Suppressor macrophage treated with lipopolysaccharide for 4 hours (primary cell): ENCODE data around the gene RIMS3.

ENCODE experiments used
- DNase-seq: peaks from one replicate; pipeline ENCODE4 v3.0.0-alpha.2; 2020

RIMS3 gene

DNA sequence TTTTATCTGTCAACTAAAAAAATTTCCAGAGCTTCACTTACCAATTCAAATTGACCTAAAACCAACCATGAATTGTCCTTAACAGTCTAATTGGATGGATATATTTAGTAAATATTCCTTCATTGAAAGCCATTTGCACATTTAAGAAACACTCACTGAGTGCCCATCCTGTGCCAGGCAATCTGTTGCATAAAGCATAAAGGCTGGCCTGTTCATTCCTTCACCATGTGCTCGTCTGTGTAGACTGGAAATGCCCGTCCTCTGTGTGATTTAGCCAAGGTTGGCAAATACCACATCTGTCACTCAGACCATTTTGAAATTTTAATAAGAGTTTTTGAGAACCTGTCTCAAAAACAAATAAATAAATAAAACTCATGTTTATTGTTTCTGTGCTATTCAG, 76.9 kb downstream of the RIMS3 start:
- DNase-seq: no peak

DNA sequence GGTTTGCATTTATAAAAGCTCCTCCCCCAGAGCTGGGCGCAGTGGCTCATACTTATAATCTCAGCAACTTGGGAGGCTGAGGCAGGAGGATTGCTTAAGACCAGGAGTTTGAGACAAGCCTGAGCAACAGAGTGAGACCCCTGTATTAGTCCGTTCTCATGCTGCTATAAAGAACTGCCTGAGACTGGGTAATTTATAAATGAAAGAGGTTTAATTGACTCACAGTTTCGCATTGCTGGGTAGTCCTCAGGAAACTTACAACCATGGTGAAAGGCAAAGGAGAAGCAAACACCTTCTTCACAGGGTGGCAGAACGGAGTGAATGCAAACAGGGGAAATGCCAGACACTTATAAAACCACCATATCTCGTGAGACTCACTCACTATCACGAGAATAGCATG, 81.5 kb downstream of the RIMS3 start:
- DNase-seq: no peak

DNA sequence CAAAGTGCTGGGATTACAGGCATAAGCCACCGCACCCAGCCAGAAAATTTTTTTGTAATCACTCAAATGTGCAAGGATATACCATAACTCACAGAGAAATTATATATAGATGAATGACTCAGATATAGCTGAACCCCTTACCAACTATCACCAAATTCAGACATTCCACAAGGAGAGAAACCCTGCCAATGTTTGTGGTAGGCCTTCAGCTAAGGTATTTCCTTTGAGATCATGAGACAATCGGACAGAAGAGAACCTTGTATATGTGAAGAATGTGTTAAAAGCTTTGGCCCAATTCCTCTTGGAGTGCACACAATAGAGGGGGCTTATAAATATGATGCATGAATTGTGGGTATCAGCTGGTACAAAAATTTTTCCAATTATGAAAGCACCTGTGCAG, 83.4 kb downstream of the RIMS3 start:
- DNase-seq: no peak

DNA sequence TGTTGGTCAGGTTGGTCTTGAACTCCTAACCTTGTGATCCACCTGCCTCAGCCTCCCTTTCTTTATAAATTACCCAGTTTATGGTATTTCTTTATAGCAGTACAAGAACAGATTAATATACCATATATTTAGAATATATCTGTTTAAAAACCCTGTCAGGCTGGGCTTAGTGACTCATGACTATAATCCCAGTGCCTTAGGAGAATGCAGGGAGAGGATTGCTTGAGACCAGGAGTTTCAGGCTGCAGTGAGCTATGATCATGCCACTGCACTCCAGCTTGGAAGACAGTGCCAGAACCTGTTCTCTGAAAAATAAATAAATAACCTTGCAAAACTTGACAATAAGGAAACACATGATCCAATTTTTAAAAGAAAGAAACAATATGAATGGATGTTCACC, 90.1 kb downstream of the RIMS3 start:
- DNase-seq: no peak

DNA sequence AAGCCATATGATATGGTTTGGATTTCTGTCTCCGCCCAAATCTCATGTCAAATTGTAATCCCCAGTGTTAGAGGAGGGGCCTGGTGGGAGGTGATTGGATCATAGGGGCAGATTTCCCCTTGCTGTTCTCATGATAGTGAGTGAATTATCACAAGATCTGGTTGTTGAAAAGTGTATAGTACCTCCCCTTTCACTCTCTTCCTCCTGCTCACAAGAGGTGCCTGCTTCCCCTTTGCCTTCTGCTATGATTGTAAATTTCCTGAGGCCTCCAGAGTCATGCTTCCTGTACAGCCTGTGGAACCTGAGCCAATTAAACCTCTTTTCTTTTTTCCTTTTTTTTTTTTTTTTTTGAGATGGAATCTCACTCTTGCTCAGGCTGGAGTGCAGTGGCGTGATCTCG, 90.7 kb downstream of the RIMS3 start:
- peak; percentile 88 for DNase-seq
